Measurements from ENCODE around the gene MBL2.

The MBL2 gene

DNA sequence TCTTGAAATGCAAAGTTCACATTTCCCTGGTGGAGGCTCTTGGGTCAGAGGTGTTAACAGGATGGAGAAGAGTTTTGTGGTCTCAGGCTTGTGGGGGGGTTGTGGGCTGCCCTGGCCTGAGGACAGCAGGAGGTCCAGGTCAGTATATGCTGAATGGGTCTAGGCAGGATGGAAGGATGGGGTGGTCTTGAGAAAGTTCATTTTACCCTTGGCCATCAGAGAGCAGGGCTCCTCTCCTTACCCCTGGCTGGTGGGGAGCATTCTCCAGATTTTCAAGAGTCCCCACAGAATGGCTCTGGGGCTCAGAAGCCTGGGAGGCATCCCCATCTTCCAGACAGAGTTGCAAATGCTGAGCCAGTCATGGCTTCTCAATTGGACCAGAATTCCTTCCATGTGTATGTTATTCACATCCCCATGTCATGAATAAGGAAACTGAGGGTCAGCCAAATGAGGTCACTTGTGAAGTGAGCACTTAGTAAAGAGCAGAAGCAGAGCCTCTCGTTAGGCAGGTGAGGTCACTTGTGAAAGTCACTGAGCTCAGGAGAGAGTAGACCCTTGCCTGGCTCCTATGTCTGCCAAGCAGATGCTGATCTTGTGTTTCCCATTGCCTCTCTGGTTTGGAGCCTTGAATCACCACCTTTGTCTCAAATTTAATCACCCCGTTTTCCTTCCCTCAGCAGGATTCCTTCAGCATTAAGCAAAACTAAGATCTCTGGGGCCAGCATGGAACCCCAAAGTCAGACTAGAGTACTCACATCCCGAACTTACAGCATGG lies 33.0 kb downstream of the MBL2 start:
- no peak for DNase-seq

DNA sequence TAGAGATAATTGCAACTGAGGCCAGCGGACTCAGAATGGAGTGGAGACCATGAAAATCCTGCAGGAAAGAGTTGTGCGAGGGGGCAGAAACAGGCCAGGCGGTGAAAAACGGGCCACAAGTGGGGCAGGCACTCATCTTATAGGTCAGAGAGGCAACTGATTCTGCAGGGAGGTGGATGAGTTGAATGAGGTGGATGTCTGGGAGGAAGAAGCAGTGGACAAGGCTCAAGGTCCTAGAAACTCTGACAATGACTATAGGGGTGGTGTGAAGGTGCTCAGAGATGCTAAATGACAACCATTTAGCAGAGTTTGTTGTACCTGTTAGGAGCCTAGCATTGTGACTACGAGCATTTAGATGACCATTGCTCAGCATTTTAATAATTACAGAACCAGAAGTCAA lies 33.6 kb downstream of the MBL2 start:
- no peak for DNase-seq

DNA sequence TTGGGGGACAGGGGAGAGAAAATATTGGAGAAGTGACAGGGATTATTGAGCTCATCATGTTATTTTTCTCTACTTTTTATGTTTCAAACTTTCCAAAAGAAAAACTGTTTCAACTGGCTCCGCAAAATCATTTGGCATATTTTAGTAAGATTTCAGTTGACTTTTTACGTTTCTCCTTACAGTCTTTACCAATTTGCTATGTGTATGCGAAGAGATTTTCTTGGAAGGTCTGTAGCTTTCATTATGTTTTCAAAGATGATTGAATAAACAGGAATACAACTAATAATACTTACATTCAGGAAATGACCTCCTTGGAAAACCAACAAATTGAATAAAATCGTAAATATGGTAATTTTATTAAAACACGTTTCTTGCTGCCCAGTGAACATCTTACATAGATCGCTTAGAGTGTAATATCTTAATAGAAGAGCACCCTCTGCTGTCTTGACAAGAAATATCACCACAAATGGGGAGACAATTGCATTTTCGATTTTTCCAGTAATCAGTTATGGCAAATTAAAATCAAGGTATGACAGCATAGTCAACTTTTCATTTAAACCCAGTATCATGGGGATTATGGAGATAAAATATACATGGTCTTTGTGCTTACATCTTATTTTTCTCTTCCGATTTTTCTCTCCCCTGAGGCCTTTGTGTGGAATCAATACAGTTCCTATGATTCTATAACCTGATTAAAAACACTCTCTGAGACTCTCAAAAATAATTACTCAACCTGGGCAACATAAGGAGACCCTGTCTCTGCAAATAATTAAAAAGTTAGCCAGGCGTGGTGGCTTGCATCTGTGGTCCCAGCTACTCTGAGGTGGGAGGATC lies 43.1 kb downstream of the MBL2 start:
- DNase-seq = no peak

DNA sequence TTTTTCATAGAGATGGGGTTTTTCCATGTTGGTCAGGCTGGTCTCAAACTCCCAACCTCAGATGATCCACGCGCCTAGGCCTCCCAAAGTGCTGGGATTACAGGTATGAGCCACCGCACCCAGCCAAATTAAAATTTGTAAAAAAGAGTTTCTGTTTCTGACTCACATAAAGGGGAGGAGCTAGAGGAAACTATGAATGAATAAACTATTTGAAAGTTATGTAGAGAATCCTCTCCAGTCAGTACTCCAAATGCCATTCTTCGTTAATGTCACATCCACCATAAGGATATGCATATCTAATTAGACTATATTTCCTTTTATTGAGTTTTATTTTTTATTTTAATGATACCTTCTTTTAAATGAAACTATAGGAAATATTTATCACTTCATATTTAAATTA lies 52.6 kb downstream of the MBL2 start:
- DNase-seq = no peak

All from activated CD4-positive, alpha-beta T cell treated with anti-CD3 and anti-CD28 coated beads for 48 hours (primary cell).